HG02884 (cell line): ENCODE measurements around the gene TNFRSF25.
"Not testable (repeated sequence)": the region's sequence is repeated elsewhere in the genome, so short reads cannot be mapped to it uniquely, and the experiment has no call there.

Source experiments
- ATAC-seq: cut with Tn5 transposase; IDR thresholded peaks from one replicate; pipeline ENCODE4 v1.9.1; 2021; ENCODE audit warnings: mild to moderate bottlenecking, moderate library complexity; ENCODE audit not compliant: unreplicated experiment

The TNFRSF25 gene

GRCh38 chr1:6454856-6455751, 10.9 kb downstream of the TNFRSF25 start:
- no peak for ATAC-seq

- not testable (repeated sequence) for ATAC-seq
These were observed 11.8 kb downstream of the TNFRSF25 start for GRCh38 chr1:6453895-6454855.

GRCh38 chr1:6450943-6451373, 15.0 kb downstream of the TNFRSF25 start:
- ATAC-seq: no peak

- not testable (repeated sequence) for ATAC-seq
These were observed 15.5 kb downstream of the TNFRSF25 start for GRCh38 chr1:6450486-6450885.

- no peak for ATAC-seq
These were observed 15.9 kb downstream of the TNFRSF25 start for GRCh38 chr1:6450005-6450450.

GRCh38 chr1:6448749-6449631, 17.0 kb downstream of the TNFRSF25 start:
- no peak for ATAC-seq

- no peak for ATAC-seq
These were observed 17.9 kb downstream of the TNFRSF25 start for GRCh38 chr1:6447818-6448748.

GRCh38 chr1:6447016-6447817, 18.8 kb downstream of the TNFRSF25 start:
- ATAC-seq: no peak

- ATAC-seq: no peak
These were observed 19.3 kb downstream of the TNFRSF25 start for GRCh38 chr1:6446665-6447015.

- ATAC-seq: not testable (repeated sequence)
These were observed 20.0 kb downstream of the TNFRSF25 start for GRCh38 chr1:6445929-6446328.

GRCh38 chr1:6445062-6445763, 20.8 kb downstream of the TNFRSF25 start:
- no peak for ATAC-seq

GRCh38 chr1:6444377-6444776, 21.6 kb downstream of the TNFRSF25 start:
- ATAC-seq: no peak

- no peak for ATAC-seq
These were observed 22.4 kb downstream of the TNFRSF25 start for GRCh38 chr1:6443339-6444115.

GRCh38 chr1:6441586-6441985, 24.4 kb downstream of the TNFRSF25 start:
- ATAC-seq: no peak

GRCh38 chr1:6440198-6441126, 25.5 kb downstream of the TNFRSF25 start:
- ATAC-seq: no peak

- no peak for ATAC-seq
These were observed 27.9 kb downstream of the TNFRSF25 start for GRCh38 chr1:6438047-6438525.
